Lower leg skin (tissue), 4 donors: ENCODE data around the gene PSMA5. TPM values are rescaled to one million over a fixed set of nuclear protein-coding genes. Genes with fewer than 3 reads are reported as not detected.
"Not testable (repeated sequence)": the region's sequence is repeated elsewhere in the genome, so short reads cannot be mapped to it uniquely, and the experiment has no call there.

Experiments used
- DNase-seq, 2 donors: peaks; one replicate each; pipeline ENCODE4 v3.0.0-alpha.2; 2019; ENCODE audit warnings: low spot score in 2 of 2
- H3K4me3 ChIP-seq: fragments of 200-600 bp; sonication (generic); 2 replicates; pipeline ENCODE4 v1.5.1; 2017; ENCODE audit warnings: mild to moderate bottlenecking, low read depth; ENCODE audit not compliant: poor library complexity, severe bottlenecking
- CTCF ChIP-seq, 3 donors: fragments of 450-650 bp; IDR thresholded peaks; one replicate each; pipeline ENCODE4 v1.5.1; 2016; ENCODE audit warnings: antibody characterized with exemption in 3 of 3, mild to moderate bottlenecking in 3 of 3, moderate library complexity in 2 of 3
- POLR2A ChIP-seq, 2 donors: fragments of 450-650 bp; IDR thresholded peaks; one replicate each; pipeline ENCODE4 v1.6.1; 2016 to 2017; ENCODE audit warnings: antibody characterized with exemption in 2 of 2, mild to moderate bottlenecking in 1 of 2, moderate library complexity in 1 of 2
- WGBS, 2 donors: methylation state at CpG; one replicate each; pipeline ENCODE4 v1.1.5; 2018; 5-methylcytosine and 5-hydroxymethylcytosine counted together
- intact Hi-C: fragments of 100-400 bp; cut with DNase I; formaldehyde crosslinking; loops from one replicate; pipeline ENCODE4 v1.15.0; 2023; ENCODE audit warnings: low total_unique reads
- total RNA-seq, 4 donors: library from RNA; depleted of rRNA; stranded (reverse); fragments of >200 nt; gene quantifications; one replicate each; pipeline ENCODE4 v1.1.0, GENCODE V29; 2016

Gene PSMA5
- total RNA-seq, 4 donors from 2014 or later, result 24.6 to 46.6 (median 30.2) TPM

GRCh38 chr1:109457819-109458218 is 31.6 kb upstream of the PSMA5 start:
- DNase-seq, result no peak
- 89 to 91% methylated on average over 4 of the region's 4 CpGs for WGBS, 2 donors
- TF ChIP-seq POLR2A (IDR thresholded peaks at IDR 0.05) (no peak), CTCF (IDR thresholded peaks at IDR 0.05) (no peak)
- intact Hi-C loops, result no loop called here
- no peak overlapping the region for H3K4me3 ChIP-seq

- no peak overlapping the region for H3K4me3 ChIP-seq
- no peak for DNase-seq
- WGBS, 2 donors, result 91 to 95% methylated on average over 1 of the region's 1 CpG
- no peak for TF ChIP-seq POLR2A (IDR thresholded peaks at IDR 0.05)
- no peak for TF ChIP-seq CTCF (IDR thresholded peaks at IDR 0.05)
- intact Hi-C loops, result no loop called here
Observed at GRCh38 chr1:109454497-109455133, 28.4 kb upstream of the PSMA5 start.

- no peak for DNase-seq
- no peak overlapping the region for H3K4me3 ChIP-seq
- intact Hi-C loops, result no loop called here
- 60 to 68% methylated on average over 4 of the region's 4 CpGs for WGBS, 2 donors
- TF ChIP-seq CTCF (IDR thresholded peaks at IDR 0.05), result no peak
Observed at GRCh38 chr1:109447524-109447923, 21.3 kb upstream of the PSMA5 start.

- WGBS, 2 donors, result 54 to 57% methylated on average over 11 of the region's 11 CpGs
- H3K4me3 ChIP-seq, DNase-seq, intact Hi-C loops: not testable (repeated sequence)
Observed at GRCh38 chr1:109445949-109446695, 19.9 kb upstream of the PSMA5 start.

- TF ChIP-seq CTCF (IDR thresholded peaks at IDR 0.05) (no peak), POLR2A (IDR thresholded peaks at IDR 0.05) (no peak)
- intact Hi-C loops, result no loop called here
- WGBS, 2 donors, result 82 to 91% methylated on average over 1 of the region's 1 CpG
Observed at GRCh38 chr1:109444346-109444745, 18.1 kb upstream of the PSMA5 start.

GRCh38 chr1:109443476-109443875 is 17.2 kb upstream of the PSMA5 start:
- intact Hi-C loops, result no loop called here
- DNase-seq, result no peak
- WGBS, 2 donors, result 60 to 73% methylated on average over 2 of the region's 2 CpGs
- no peak for TF ChIP-seq CTCF (IDR thresholded peaks at IDR 0.05)
- TF ChIP-seq POLR2A (IDR thresholded peaks at IDR 0.05), result no peak
- H3K4me3 ChIP-seq, result no peak overlapping the region

More at GRCh38 chr1:109444346-109444745, 18.1 kb upstream of the PSMA5 start:
- no peak for DNase-seq
- H3K4me3 ChIP-seq, result no peak overlapping the region
